Right lobe of liver (tissue), 4 donors: ENCODE measurements around the gene CYP27C1.

Experiments used
- CTCF ChIP-seq, 4 donors: fragments of 200-600 bp in 3 of 4; fragments of 450-650 bp in 1 of 4; IDR thresholded peaks; one replicate each; pipeline versions ENCODE4 v1.5.1 to v1.8.0; 2016 to 2022; ENCODE audit warnings: antibody characterized with exemption in 4 of 4, mild to moderate bottlenecking in 2 of 4
- POLR2A ChIP-seq: fragments of 450-650 bp; IDR thresholded peaks from one replicate; pipeline ENCODE4 v1.6.1; 2017; ENCODE audit warnings: antibody characterized with exemption, mild to moderate bottlenecking
- donor health status: DM: no; HTN: no; CAD: no.
- donor health status: DM: no; HTN: no; CAD: no.
- donor health status: DM: no; HTN: yes; CAD: no.

- TF ChIP-seq CTCF (IDR thresholded peaks at IDR 0.05) (no peak), POLR2A (no peak)
These were observed 35.0 kb downstream of the CYP27C1 start for GRCh38 chr2:127185093-127185492.
